Measurements from ENCODE around the gene FAM171A2.
"Not testable (repeated sequence)": the region's sequence is repeated elsewhere in the genome, so short reads cannot be mapped to it uniquely, and the experiment has no call there.

The FAM171A2 gene

DNA sequence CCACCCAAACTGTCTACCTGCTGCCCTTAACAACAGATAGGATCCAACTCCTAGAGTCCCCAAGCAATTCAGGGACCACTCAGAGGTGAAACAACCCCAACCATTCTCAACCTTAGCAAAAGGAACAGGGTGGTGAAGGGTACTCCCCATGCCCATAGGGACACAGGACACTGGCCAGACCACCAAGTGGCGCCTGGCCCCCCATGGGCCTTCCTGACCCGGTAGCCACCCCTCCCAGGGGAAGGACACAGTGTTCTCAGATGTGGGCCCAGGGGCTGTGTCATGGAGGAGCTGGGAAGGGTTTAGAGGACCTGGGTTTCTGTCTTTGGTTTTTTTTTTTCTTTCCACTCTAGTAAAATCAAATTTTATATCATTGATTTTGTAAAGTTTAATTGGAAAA, 29.3 kb downstream of the FAM171A2 start:
- TF ChIP-seq, protein P1, sequence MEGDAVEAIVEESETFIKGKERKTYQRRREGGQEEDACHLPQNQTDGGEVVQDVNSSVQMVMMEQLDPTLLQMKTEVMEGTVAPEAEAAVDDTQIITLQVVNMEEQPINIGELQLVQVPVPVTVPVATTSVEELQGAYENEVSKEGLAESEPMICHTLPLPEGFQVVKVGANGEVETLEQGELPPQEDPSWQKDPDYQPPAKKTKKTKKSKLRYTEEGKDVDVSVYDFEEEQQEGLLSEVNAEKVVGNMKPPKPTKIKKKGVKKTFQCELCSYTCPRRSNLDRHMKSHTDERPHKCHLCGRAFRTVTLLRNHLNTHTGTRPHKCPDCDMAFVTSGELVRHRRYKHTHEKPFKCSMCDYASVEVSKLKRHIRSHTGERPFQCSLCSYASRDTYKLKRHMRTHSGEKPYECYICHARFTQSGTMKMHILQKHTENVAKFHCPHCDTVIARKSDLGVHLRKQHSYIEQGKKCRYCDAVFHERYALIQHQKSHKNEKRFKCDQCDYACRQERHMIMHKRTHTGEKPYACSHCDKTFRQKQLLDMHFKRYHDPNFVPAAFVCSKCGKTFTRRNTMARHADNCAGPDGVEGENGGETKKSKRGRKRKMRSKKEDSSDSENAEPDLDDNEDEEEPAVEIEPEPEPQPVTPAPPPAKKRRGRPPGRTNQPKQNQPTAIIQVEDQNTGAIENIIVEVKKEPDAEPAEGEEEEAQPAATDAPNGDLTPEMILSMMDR (IDR thresholded peaks at IDR 0.05; ENCODE audit: insufficient read depth, low read length, poor library complexity, severe bottlenecking): no peak
- no peaks in the 10 kb centered on the region for H3K36me3 ChIP-seq (ENCODE audit: control insufficient read depth, insufficient read depth, low read length)
- H3K27me3 ChIP-seq (replicated peaks; ENCODE audit: control insufficient read depth, insufficient read depth, low read length): no peaks in the 10 kb centered on the region
- DNase-seq (ENCODE audit: extremely low read depth, insufficient read length): no peak
- H3K4me3 ChIP-seq (replicated peaks; ENCODE audit: low read depth, low read length): no peak overlapping the region

DNA sequence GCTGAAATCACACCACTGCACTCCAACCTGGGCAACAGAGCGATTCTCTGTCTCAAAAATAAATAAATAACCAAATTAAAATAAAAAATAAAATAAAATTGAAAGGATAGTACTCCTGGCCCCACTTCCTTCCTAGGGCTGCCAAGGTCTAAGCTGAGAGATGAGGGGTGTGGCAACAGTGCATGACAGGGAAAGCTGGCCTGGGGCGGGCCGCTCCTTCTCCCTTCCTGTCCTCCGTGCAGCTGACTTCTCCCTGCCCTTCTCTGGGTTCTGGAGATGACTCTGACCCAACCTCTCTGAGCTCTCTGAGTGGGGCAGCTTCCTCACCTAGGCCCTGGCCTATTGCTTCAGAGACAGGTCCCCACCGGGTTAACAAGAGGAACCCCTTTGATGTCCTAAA, 30.3 kb downstream of the FAM171A2 start:
- H3K36me3 ChIP-seq (ENCODE audit: control insufficient read depth, insufficient read depth, low read length): no peaks in the 10 kb centered on the region
- no peaks in the 10 kb centered on the region for H3K27me3 ChIP-seq (replicated peaks; ENCODE audit: control insufficient read depth, insufficient read depth, low read length)
- TF ChIP-seq, protein P1 (IDR thresholded peaks at IDR 0.05; ENCODE audit: insufficient read depth, low read length, poor library complexity, severe bottlenecking): no peak
- DNase-seq (ENCODE audit: extremely low read depth, insufficient read length): no peak
- H3K4me3 ChIP-seq (replicated peaks; ENCODE audit: low read depth, low read length): no peak overlapping the region

DNA sequence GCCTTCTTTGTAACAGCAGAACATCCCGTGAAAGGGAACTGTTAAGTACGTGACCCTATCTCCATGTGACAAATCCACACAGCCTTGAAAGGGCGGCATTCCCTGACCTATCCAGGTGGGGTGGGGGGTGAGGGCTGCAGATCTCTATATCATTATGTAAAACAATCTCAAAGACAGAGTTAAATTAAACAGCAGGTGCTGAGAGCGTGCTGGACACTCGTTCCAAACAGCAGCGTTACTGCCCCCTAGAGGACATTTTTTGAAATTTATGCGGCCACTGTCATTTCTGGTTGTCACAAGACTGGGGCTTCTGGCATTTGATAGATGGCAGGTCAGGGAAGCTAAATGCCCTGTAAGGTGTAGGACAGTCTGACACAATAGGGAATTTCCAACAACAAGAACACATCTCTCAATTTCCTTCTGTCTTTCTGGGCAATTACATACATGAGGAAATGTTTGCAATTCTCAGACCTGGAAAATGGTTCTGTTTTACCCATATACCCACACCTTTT, 32.3 kb downstream of the FAM171A2 start:
- TF ChIP-seq, protein P1 (IDR thresholded peaks at IDR 0.05; ENCODE audit: insufficient read depth, low read length, poor library complexity, severe bottlenecking): peak; percentile 76
- H3K27me3 ChIP-seq (replicated peaks; ENCODE audit: control insufficient read depth, insufficient read depth, low read length): no peaks in the 10 kb centered on the region
- no peak overlapping the region for H3K4me3 ChIP-seq (replicated peaks; ENCODE audit: low read depth, low read length)
- no peaks in the 10 kb centered on the region for H3K36me3 ChIP-seq (ENCODE audit: control insufficient read depth, insufficient read depth, low read length)
- peak; percentile 57 for DNase-seq (ENCODE audit: extremely low read depth, insufficient read length)

DNA sequence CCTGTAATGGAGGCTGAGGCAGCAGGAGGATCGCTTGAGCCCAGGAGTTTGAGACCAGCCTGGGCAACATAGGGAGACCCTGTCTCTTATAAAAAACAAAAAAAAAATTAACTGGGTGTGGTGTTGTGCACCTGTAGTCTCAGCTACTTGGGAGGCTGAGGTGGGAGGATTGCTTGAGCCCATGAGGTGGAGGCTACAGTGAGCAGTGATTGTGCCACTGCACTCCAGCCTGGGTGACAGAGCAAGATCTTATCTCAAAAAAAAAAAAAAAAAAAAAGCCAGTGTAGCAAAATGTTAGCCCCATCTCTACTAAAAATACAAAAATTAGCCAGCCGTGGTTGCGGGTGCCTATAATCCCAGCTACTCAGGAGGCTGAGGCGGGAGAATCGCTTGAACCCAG, 33.4 kb downstream of the FAM171A2 start:
- not testable (repeated sequence) for DNase-seq (ENCODE audit: extremely low read depth, insufficient read length); H3K4me3 ChIP-seq (replicated peaks; ENCODE audit: low read depth, low read length); H3K36me3 ChIP-seq (ENCODE audit: control insufficient read depth, insufficient read depth, low read length); H3K27me3 ChIP-seq (replicated peaks; ENCODE audit: control insufficient read depth, insufficient read depth, low read length)

DNA sequence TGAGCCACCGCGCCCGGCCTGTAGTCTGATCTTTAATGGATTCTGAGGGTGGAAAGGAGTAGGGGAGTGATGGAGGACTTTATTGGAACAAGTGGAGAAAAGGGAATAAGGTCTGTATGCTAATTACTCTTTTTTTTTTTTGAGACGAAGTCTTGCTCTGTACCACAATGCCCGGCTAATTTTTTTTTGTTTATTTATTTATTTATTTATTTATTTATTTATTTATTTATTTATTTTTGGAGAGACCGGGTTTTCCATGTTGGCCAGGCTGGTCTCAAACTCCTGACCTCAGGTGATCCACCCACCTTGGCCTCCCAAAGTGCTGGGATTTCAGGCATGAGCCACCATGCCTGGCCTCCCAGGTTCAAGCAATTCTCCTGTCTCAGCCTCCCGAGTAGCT, 34.1 kb downstream of the FAM171A2 start:
- not testable (repeated sequence) for H3K4me3 ChIP-seq (replicated peaks; ENCODE audit: low read depth, low read length); DNase-seq (ENCODE audit: extremely low read depth, insufficient read length); H3K36me3 ChIP-seq (ENCODE audit: control insufficient read depth, insufficient read depth, low read length); H3K27me3 ChIP-seq (replicated peaks; ENCODE audit: control insufficient read depth, insufficient read depth, low read length)

DNA sequence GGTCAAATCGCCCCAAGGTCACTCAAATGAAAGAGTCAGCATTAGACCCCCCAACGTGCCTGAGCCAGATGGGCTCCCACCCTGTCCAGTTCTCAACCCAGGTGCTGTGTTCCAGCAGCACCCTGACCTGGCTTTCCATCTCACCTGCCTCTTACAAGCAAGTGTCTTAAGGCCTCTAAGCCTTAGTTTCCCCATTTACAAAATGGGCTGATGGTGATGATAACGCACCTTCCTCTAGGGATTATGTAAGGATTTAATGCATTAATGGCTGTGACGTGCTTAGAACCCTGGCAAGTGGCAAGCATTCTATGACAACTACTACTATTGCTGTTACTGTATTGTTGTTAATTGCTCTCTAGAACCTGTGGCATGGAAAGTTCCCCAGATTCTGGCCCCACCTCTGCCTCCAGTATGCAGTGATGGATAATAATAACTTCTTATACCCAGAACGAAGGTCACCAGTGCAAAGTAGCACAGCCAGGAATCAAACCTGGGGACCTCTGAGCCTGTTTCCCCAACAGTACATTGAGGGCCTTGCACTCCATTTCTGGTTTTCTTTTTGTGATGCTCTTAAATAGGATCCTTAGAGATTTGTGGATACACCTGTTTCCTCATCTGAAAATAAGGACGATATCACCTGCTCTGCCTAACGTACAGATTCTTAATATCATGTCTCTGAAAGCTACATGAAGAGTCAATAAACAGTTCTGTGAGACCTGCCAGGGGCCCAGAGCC, 35.8 kb downstream of the FAM171A2 start:
- TF ChIP-seq, protein P1 (IDR thresholded peaks at IDR 0.05; ENCODE audit: insufficient read depth, low read length, poor library complexity, severe bottlenecking): no peak
- no peak overlapping the region for H3K4me3 ChIP-seq (replicated peaks; ENCODE audit: low read depth, low read length)
- H3K27me3 ChIP-seq (replicated peaks; ENCODE audit: control insufficient read depth, insufficient read depth, low read length): no peaks in the 10 kb centered on the region
- no peak for DNase-seq (ENCODE audit: extremely low read depth, insufficient read length)
- no peaks in the 10 kb centered on the region for H3K36me3 ChIP-seq (ENCODE audit: control insufficient read depth, insufficient read depth, low read length)
